ENCODE results near the gene PTPRG. TPM values are rescaled to one million over a fixed set of nuclear protein-coding genes. Genes with fewer than 3 reads are reported as not detected.

Gene PTPRG
- total RNA-seq, 6 experiments from 2014 or later, result 11.7 to 27.8 (median 14.7) TPM

- Histone ChIP-seq H3K4me3 (no peak overlapping the region), H3K4me1 (no peaks in the 10 kb centered on the region), H3K27me3 (no peaks in the 10 kb centered on the region), H3K9me3 (no peaks in the 10 kb centered on the region), H3K27ac (no peak overlapping the region), H3K36me3 (no peaks in the 10 kb centered on the region)
- 7% methylated on average over 1 of the region's 1 CpG for WGBS (ENCODE audit: insufficient coverage, low coverage, low lambda C conversion rate, missing lambda C conversion rate)
- ATAC-seq, result no peak
- DNase-seq, result no peak
- intact Hi-C loops (cut with DNase I), result no loop called here
- TF ChIP-seq POLR2A (IDR thresholded peaks at IDR 0.05) (no peak), CTCF (IDR thresholded peaks at IDR 0.05) (peak in 3 of 4 donors; percentile 5 to 40 (median 27))
Measured at GRCh38 chr3:62312201-62312600, 750.8 kb downstream of the PTPRG start.

- Histone ChIP-seq H3K36me3 (no peaks in the 10 kb centered on the region), H3K27me3 (peaks cover 0 to 7% of the 10 kb centered on the region in 2 donors), H3K27ac (no peak overlapping the region), H3K4me1 (no peaks in the 10 kb centered on the region), H3K9me3 (no peaks in the 10 kb centered on the region), H3K4me3 (no peak overlapping the region)
- no peak for ATAC-seq
- DNase-seq, result no peak
- 87% methylated on average over 1 of the region's 1 CpG for WGBS (ENCODE audit: insufficient coverage, low coverage, low lambda C conversion rate, missing lambda C conversion rate)
- intact Hi-C loops (cut with DNase I), result no loop called here
- TF ChIP-seq CTCF (IDR thresholded peaks at IDR 0.05), result no peak
- no peak for TF ChIP-seq POLR2A (IDR thresholded peaks at IDR 0.05)
Measured at GRCh38 chr3:62316525-62316924, 755.2 kb downstream of the PTPRG start.

GRCh38 chr3:62318365-62318751, 757.0 kb downstream of the PTPRG start:
- H3K4me1 ChIP-seq, result no peaks in the 10 kb centered on the region
- H3K9me3 ChIP-seq, result no peaks in the 10 kb centered on the region
- TF ChIP-seq POLR2A (IDR thresholded peaks at IDR 0.05), result no peak
- 36% methylated on average over 12 of the region's 12 CpGs for WGBS (ENCODE audit: insufficient coverage, low coverage, low lambda C conversion rate, missing lambda C conversion rate)
- no peaks in the 10 kb centered on the region for H3K36me3 ChIP-seq
- H3K27me3 ChIP-seq, result peaks cover 0 to 7% of the 10 kb centered on the region in 2 donors
- no peak overlapping the region for H3K27ac ChIP-seq
- peak overlapping the region; percentile 35 to 60 (median 45) for H3K4me3 ChIP-seq
- peak in 1 of 3 donors; percentile 15 for DNase-seq
- ATAC-seq, result no peak
- intact Hi-C loops (cut with DNase I), result no loop called here

- WGBS (ENCODE audit: insufficient coverage, low coverage, low lambda C conversion rate, missing lambda C conversion rate), result under 1% methylated on average over 43 of the region's 60 CpGs
- H3K36me3 ChIP-seq, result no peaks in the 10 kb centered on the region
- no peaks in the 10 kb centered on the region for H3K9me3 ChIP-seq
- peak; percentile 62 to 80 (median 70) for DNase-seq
- peak; percentile 84 to 98 (median 92) for ATAC-seq
- peaks cover 0 to 7% of the 10 kb centered on the region in 2 donors for H3K27me3 ChIP-seq
- H3K4me3 ChIP-seq, result peak overlapping the region; percentile 35 to 60 (median 45)
- intact Hi-C loops (cut with DNase I), result no loop called here
- TF ChIP-seq CTCF (IDR thresholded peaks at IDR 0.05) (no peak), POLR2A (IDR thresholded peaks at IDR 0.05) (no peak)
- no peaks in the 10 kb centered on the region for H3K4me1 ChIP-seq
- peak overlapping the region in 2 of 3 donors; percentile 2 to 42 for H3K27ac ChIP-seq
Measured at GRCh38 chr3:62318752-62319569, 757.6 kb downstream of the PTPRG start.

- Histone ChIP-seq H3K9me3 (no peaks in the 10 kb centered on the region), H3K36me3 (no peaks in the 10 kb centered on the region), H3K4me3 (peak overlapping the region in 1 of 3 donors; percentile 60), H3K27ac (no peak overlapping the region), H3K4me1 (no peaks in the 10 kb centered on the region), H3K27me3 (peaks cover 0 to 7% of the 10 kb centered on the region in 2 donors)
- intact Hi-C loops (cut with DNase I), result no loop called here
- ATAC-seq (no peak), DNase-seq (no peak)
- TF ChIP-seq CTCF (IDR thresholded peaks at IDR 0.05), result no peak
- no peak for TF ChIP-seq POLR2A (IDR thresholded peaks at IDR 0.05)
- WGBS (ENCODE audit: insufficient coverage, low coverage, low lambda C conversion rate, missing lambda C conversion rate), result 59% methylated on average over 4 of the region's 7 CpGs
Measured at GRCh38 chr3:62319570-62320243, 758.3 kb downstream of the PTPRG start.

All from right lobe of liver (tissue), 6 donors.